Measurements from ENCODE around the gene HTR2C.
"Not testable (repeated sequence)": the region's sequence is repeated elsewhere in the genome, so short reads cannot be mapped to it uniquely, and the experiment has no call there.

HTR2C gene

GRCh38 chrX:114583646-114584374, at the start of gene HTR2C:
TSS of gene HTR2C (plus strand) at chrX:114584086. CDS start at chrX:114726937, 142,851 bp downstream.
- no peak for DNase-seq

GRCh38 chrX:114580336-114580735, 3.5 kb upstream of the HTR2C start:
- DNase-seq: no peak

- no peak for DNase-seq
Observed at GRCh38 chrX:114581528-114582263, 2.2 kb upstream of the HTR2C start.

GRCh38 chrX:114582264-114582632, 1.6 kb upstream of the HTR2C start:
- no peak for DNase-seq

GRCh38 chrX:114582698-114583395, 1.0 kb upstream of the HTR2C start:
- no peak for DNase-seq

- DNase-seq: no peak
Observed at GRCh38 chrX:114584375-114584943, 573 bp downstream of the HTR2C start.

- DNase-seq: no peak
Observed at GRCh38 chrX:114584983-114585842, 1.3 kb downstream of the HTR2C start.

GRCh38 chrX:114591121-114591520, 7.2 kb downstream of the HTR2C start:
- DNase-seq: no peak

- no peak for DNase-seq
Observed at GRCh38 chrX:114599305-114599704, 15.4 kb downstream of the HTR2C start.

- DNase-seq: no peak
Observed at GRCh38 chrX:114599911-114600310, 16.0 kb downstream of the HTR2C start.

GRCh38 chrX:114606619-114607018, 22.7 kb downstream of the HTR2C start:
- DNase-seq: not testable (repeated sequence)

GRCh38 chrX:114611018-114611619, 27.2 kb downstream of the HTR2C start:
- DNase-seq: no peak

GRCh38 chrX:114615765-114616164, 31.9 kb downstream of the HTR2C start:
- no peak for DNase-seq

GRCh38 chrX:114619874-114620273, 36.0 kb downstream of the HTR2C start:
- DNase-seq: no peak

GRCh38 chrX:114626323-114626722, 42.4 kb downstream of the HTR2C start:
- DNase-seq: no peak

GRCh38 chrX:114635986-114636385, 52.1 kb downstream of the HTR2C start:
- no peak for DNase-seq

GRCh38 chrX:114650351-114650750, 66.5 kb downstream of the HTR2C start:
- DNase-seq: no peak

GRCh38 chrX:114675365-114675764, 91.5 kb downstream of the HTR2C start:
- no peak for DNase-seq

- DNase-seq: not testable (repeated sequence)
Observed at GRCh38 chrX:114700533-114700932, 116.6 kb downstream of the HTR2C start.

- DNase-seq: no peak
Observed at GRCh38 chrX:114709406-114709805, 125.5 kb downstream of the HTR2C start.

- DNase-seq: no peak
Observed at GRCh38 chrX:114710571-114710970, 126.7 kb downstream of the HTR2C start.

- DNase-seq: no peak
Observed at GRCh38 chrX:114712466-114712865, 128.6 kb downstream of the HTR2C start.

Data from stimulated activated naive CD4-positive, alpha-beta T cell treated with Interleukin-2 at 50 U/mL for 16 hours (primary cell).